Liver (tissue), 3 donors: ENCODE measurements around the gene SRRD.

ENCODE experiments used
- GABPA ChIP-seq, 2 donors: IDR thresholded peaks in 1 of 2; conservative IDR thresholded peaks in 1 of 2; 2 replicates each; pipeline ENCODE4 v1.6.1; 2016; ENCODE audit warnings: antibody characterized with exemption in 2 of 2, mild to moderate bottlenecking in 1 of 2, moderate library complexity in 1 of 2
- JUND ChIP-seq, 2 donors: IDR thresholded peaks; 2 replicates each; pipeline ENCODE4 v1.6.1; 2016; ENCODE audit warnings: antibody characterized with exemption in 2 of 2
- RAD21 ChIP-seq, 2 donors: IDR thresholded peaks; 2 replicates each; pipeline ENCODE4 v1.6.1; 2016; ENCODE audit warnings: antibody characterized with exemption in 2 of 2, mild to moderate bottlenecking in 2 of 2
- RXRA ChIP-seq, 2 donors: IDR thresholded peaks; 2 replicates each; pipeline ENCODE4 v1.6.1; 2017 to 2018; ENCODE audit warnings: antibody characterized with exemption in 2 of 2, mild to moderate bottlenecking in 1 of 2
- SP1 ChIP-seq: IDR thresholded peaks from 2 replicates; pipeline ENCODE4 v1.6.1; 2018; ENCODE audit warnings: antibody characterized with exemption, mild to moderate bottlenecking
- TAF1 ChIP-seq: conservative IDR thresholded peaks from 2 replicates; pipeline ENCODE4 v1.6.1; 2016; ENCODE audit warnings: antibody characterized with exemption, mild to moderate bottlenecking
- YY1 ChIP-seq: IDR thresholded peaks from 2 replicates; pipeline ENCODE4 v1.6.1; 2016; ENCODE audit warnings: antibody characterized with exemption, mild to moderate bottlenecking
- TF ChIP-seq, protein P1 (sequence below): IDR thresholded peaks from 2 replicates; pipeline ENCODE4 v1.6.1; 2016; ENCODE audit warnings: antibody characterized with exemption
- TF ChIP-seq, protein P2 (sequence below): fragments of 150-350 bp; IDR thresholded peaks from 2 replicates; pipeline ENCODE4 v1.5.1; 2017; ENCODE audit warnings: improper control_type of control experiment, low read depth, low read length; ENCODE audit not compliant: missing input control
- TF ChIP-seq, protein P3 (sequence below): IDR thresholded peaks from 2 replicates; pipeline ENCODE4 v1.6.1; 2016; ENCODE audit warnings: antibody characterized with exemption
- TF ChIP-seq, protein P4 (sequence below): IDR thresholded peaks from 2 replicates; pipeline ENCODE4 v1.6.1; 2016; ENCODE audit warnings: antibody characterized with exemption, mild to moderate bottlenecking
- donor health status: healthy.
- donor health status: healthy.

DNA sequence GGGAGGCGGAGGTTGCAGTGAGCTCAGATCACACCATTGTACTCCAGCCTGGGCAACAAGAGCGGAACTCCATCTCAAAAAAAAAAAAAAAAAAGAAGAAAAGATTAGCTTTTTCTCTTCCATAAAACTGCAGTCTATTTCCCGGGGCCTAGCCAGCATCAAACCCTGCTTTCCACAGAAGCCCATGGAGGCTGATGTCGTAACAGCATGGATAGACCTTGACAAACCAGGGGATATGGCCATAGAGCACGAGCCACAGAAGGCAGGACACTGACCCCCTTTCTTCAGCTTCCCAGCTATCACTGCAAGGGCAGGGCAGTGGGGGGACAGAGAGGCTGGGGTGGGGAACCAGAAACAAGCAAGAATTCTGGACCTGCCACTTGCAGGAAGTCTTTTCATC is 21.6 kb upstream of the SRRD start:
- TF ChIP-seq, protein P1, sequence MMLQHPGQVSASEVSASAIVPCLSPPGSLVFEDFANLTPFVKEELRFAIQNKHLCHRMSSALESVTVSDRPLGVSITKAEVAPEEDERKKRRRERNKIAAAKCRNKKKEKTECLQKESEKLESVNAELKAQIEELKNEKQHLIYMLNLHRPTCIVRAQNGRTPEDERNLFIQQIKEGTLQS, result no peak
- TF ChIP-seq, protein P2, sequence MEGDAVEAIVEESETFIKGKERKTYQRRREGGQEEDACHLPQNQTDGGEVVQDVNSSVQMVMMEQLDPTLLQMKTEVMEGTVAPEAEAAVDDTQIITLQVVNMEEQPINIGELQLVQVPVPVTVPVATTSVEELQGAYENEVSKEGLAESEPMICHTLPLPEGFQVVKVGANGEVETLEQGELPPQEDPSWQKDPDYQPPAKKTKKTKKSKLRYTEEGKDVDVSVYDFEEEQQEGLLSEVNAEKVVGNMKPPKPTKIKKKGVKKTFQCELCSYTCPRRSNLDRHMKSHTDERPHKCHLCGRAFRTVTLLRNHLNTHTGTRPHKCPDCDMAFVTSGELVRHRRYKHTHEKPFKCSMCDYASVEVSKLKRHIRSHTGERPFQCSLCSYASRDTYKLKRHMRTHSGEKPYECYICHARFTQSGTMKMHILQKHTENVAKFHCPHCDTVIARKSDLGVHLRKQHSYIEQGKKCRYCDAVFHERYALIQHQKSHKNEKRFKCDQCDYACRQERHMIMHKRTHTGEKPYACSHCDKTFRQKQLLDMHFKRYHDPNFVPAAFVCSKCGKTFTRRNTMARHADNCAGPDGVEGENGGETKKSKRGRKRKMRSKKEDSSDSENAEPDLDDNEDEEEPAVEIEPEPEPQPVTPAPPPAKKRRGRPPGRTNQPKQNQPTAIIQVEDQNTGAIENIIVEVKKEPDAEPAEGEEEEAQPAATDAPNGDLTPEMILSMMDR, result no peak
- TF ChIP-seq JUND (IDR thresholded peaks at IDR 0.05), result no peak
- TF ChIP-seq, protein P3, sequence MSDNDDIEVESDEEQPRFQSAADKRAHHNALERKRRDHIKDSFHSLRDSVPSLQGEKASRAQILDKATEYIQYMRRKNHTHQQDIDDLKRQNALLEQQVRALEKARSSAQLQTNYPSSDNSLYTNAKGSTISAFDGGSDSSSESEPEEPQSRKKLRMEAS, result no peak
- TF ChIP-seq, protein P4, sequence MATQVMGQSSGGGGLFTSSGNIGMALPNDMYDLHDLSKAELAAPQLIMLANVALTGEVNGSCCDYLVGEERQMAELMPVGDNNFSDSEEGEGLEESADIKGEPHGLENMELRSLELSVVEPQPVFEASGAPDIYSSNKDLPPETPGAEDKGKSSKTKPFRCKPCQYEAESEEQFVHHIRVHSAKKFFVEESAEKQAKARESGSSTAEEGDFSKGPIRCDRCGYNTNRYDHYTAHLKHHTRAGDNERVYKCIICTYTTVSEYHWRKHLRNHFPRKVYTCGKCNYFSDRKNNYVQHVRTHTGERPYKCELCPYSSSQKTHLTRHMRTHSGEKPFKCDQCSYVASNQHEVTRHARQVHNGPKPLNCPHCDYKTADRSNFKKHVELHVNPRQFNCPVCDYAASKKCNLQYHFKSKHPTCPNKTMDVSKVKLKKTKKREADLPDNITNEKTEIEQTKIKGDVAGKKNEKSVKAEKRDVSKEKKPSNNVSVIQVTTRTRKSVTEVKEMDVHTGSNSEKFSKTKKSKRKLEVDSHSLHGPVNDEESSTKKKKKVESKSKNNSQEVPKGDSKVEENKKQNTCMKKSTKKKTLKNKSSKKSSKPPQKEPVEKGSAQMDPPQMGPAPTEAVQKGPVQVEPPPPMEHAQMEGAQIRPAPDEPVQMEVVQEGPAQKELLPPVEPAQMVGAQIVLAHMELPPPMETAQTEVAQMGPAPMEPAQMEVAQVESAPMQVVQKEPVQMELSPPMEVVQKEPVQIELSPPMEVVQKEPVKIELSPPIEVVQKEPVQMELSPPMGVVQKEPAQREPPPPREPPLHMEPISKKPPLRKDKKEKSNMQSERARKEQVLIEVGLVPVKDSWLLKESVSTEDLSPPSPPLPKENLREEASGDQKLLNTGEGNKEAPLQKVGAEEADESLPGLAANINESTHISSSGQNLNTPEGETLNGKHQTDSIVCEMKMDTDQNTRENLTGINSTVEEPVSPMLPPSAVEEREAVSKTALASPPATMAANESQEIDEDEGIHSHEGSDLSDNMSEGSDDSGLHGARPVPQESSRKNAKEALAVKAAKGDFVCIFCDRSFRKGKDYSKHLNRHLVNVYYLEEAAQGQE, result no peak
- no peak for TF ChIP-seq RAD21 (IDR thresholded peaks at IDR 0.05)
- no peak for TF ChIP-seq TAF1
- no peak for TF ChIP-seq RXRA (IDR thresholded peaks at IDR 0.05)
- no peak for TF ChIP-seq SP1
- TF ChIP-seq YY1, result no peak
- TF ChIP-seq GABPA (IDR thresholded peaks at IDR 0.05 in 1 of 2, conservative IDR thresholded peaks at IDR 0.05 in 1 of 2), result no peak
